K562 (cell line): ENCODE results near the gene RAB25. TPM values are rescaled to one million over a fixed set of nuclear protein-coding genes. Genes with fewer than 3 reads are reported as not detected.

Experiments used
- CBFA2T2 ChIP-seq: fragments of 450-650 bp; conservative IDR thresholded peaks from 2 replicates; pipeline ENCODE4 v1.6.1; 2017; ENCODE audit warnings: mild to moderate bottlenecking
- CBFB ChIP-seq: sonication (generic); formaldehyde crosslinking; IDR thresholded peaks from 2 replicates; pipeline ENCODE4 v1.4.0; 2020; ENCODE audit warnings: mild to moderate bottlenecking, missing genetic modification reagents
- CTBP1 ChIP-seq: fragments of 450-650 bp; IDR thresholded peaks from 2 replicates; pipeline ENCODE4 v1.6.1; 2016; ENCODE audit warnings: borderline replicate concordance
- FOSL1 ChIP-seq: fragments of 200-800 bp; sonication (Bioruptor generic); conservative IDR thresholded peaks from 2 replicates; pipeline ENCODE4 v1.6.1; 2016; ENCODE audit warnings: missing genetic modification characterization, missing compliant biosample characterization
- ID3 ChIP-seq, 2 experiments: fragments of 250-450 bp in 1 of 2; fragments of 450-650 bp in 1 of 2; sonication (Bioruptor Pico) in 1 of 2; IDR thresholded peaks; 2 replicates each; pipeline versions ENCODE4 v1.6.1 to v1.8.0; 2016 to 2021; ENCODE audit warnings: mild to moderate bottlenecking in 2 of 2, moderate library complexity in 2 of 2, missing compliant biosample characterization in 1 of 2, missing genetic modification characterization in 1 of 2
- JUNB ChIP-seq: fragments of 450-650 bp; formaldehyde crosslinking; conservative IDR thresholded peaks from 2 replicates; pipeline ENCODE4 v1.4.0; 2020; ENCODE audit warnings: mild to moderate bottlenecking
- MXI1 ChIP-seq: IDR thresholded peaks from 2 replicates; pipeline ENCODE4 v1.6.1; 2011; ENCODE audit warnings: low read depth, mild to moderate bottlenecking, improper control_type of control experiment, low read length
- PML ChIP-seq: IDR thresholded peaks from 2 replicates; pipeline ENCODE4 v1.6.1; 2012; ENCODE audit warnings: low read length, inconsistent platforms
- RBBP5 ChIP-seq: fragments of 200-600 bp; sonication (generic); IDR thresholded peaks from 2 replicates; pipeline ENCODE4 v1.6.1; 2012; ENCODE audit warnings: borderline replicate concordance, mild to moderate bottlenecking, low read length, control low read depth, inconsistent platforms; ENCODE audit not compliant: insufficient read depth, poor library complexity, severe bottlenecking
- RBFOX2 ChIP-seq: fragments of 200-400 bp; formaldehyde crosslinking; IDR thresholded peaks from 2 replicates; pipeline ENCODE4 v1.6.1; 2017; ENCODE audit warnings: low read depth, mild to moderate bottlenecking, low read length, moderate library complexity
- SUPT5H ChIP-seq: fragments of 450-650 bp; IDR thresholded peaks from 2 replicates; pipeline ENCODE4 v1.6.1; 2016
- TAF7 ChIP-seq: fragments of 450-650 bp; IDR thresholded peaks from 2 replicates; pipeline ENCODE4 v1.6.1; 2016; ENCODE audit warnings: missing genetic modification characterization, missing compliant biosample characterization
- TCF15 ChIP-seq: fragments of 250-450 bp; sonication (Bioruptor Pico); IDR thresholded peaks from 2 replicates; pipeline ENCODE4 v1.8.0; 2022; ENCODE audit warnings: moderate library complexity, mild to moderate bottlenecking, inconsistent platforms
- ZNF133 ChIP-seq: fragments of 250-450 bp; sonication (Bioruptor Pico); IDR thresholded peaks from 2 replicates; pipeline ENCODE4 v1.4.0; 2020; ENCODE audit warnings: mild to moderate bottlenecking
- ZNF512 ChIP-seq: IDR thresholded peaks from 2 replicates; pipeline ENCODE4 v1.6.1; 2016; ENCODE audit warnings: missing genetic modification characterization, missing compliant biosample characterization
- ZNF551 ChIP-seq: fragments of 250-450 bp; sonication (Bioruptor Pico); IDR thresholded peaks from 2 replicates; pipeline ENCODE4 v1.5.0; 2021; ENCODE audit warnings: mild to moderate bottlenecking, moderate library complexity
- ZNF707 ChIP-seq: fragments of 250-450 bp; sonication (Bioruptor Pico); conservative IDR thresholded peaks from 2 replicates; pipeline ENCODE4 v1.8.0; 2022; ENCODE audit warnings: inconsistent platforms, mild to moderate bottlenecking, moderate library complexity
- ZSCAN32 ChIP-seq: fragments of 450-650 bp; formaldehyde crosslinking; IDR thresholded peaks from 2 replicates; pipeline ENCODE4 v1.4.0; 2020; ENCODE audit warnings: mild to moderate bottlenecking, moderate library complexity
- polyA plus RNA-seq, 8 experiments: library from polyadenylated mRNA; depleted of rRNA in 4 of 8; stranded (reverse) in 5 of 8; unstranded in 3 of 8; fragments of >200 nt; fragmentation: Nextera tagmentation in 2 of 8; fragmentation: Illumina TruSeq in 1 of 8; extraction: Ambion mirVana in 2 of 8; extraction: Trizol in 1 of 8; gene quantifications; 2 replicates each; pipeline versions ENCODE4 v1.2.1 to v1.2.3, GENCODE V29; 2011 to 2014; ENCODE audit warnings: inconsistent platforms in 1 of 8, missing spikeins in 1 of 8
- total RNA-seq, 7 experiments: library from RNA; depleted of rRNA in 6 of 7; stranded (reverse); fragments of >200 nt in 6 of 7; fragmentation: Illumina TruSeq in 2 of 7; extraction: Trizol in 2 of 7; gene quantifications; 2 replicates each; pipeline versions ENCODE4 v1.2.1 to v1.2.3, GENCODE V29; 2011 to 2021; ENCODE audit warnings: low replicate concordance in 1 of 7
- TF ChIP-seq, protein P1 (sequence below): fragments of 450-650 bp; IDR thresholded peaks from 2 replicates; pipeline ENCODE4 v1.6.1; 2016; ENCODE audit warnings: missing biosample characterization, missing genetic modification characterization
- TF ChIP-seq, protein P2 (sequence below): fragments of 450-650 bp; IDR thresholded peaks from 2 replicates; pipeline ENCODE4 v1.7.0; 2016; ENCODE audit warnings: borderline replicate concordance
- TF ChIP-seq, protein P3 (sequence below): sonication (generic); formaldehyde crosslinking; IDR thresholded peaks from 2 replicates; pipeline ENCODE4 v1.8.0; 2022; ENCODE audit warnings: mild to moderate bottlenecking, missing genetic modification reagents

The RAB25 gene
- total and polyA plus RNA-seq, 9 of the 15 experiments (the other 6 are each of a cell fraction or from before 2014, with no cell fraction given) = 0.10 to 0.27 (median 0.13) TPM; not detected in 6

GRCh38 chr1:156052862-156053767 is 7.8 kb upstream of the RAB25 start (continued):
- TF ChIP-seq PML (no peak), FOSL1 (tag) (no peak), CBFB (no peak), RBFOX2 (peak; percentile 64), TAF7 (tag) (no peak), RBBP5 (peak; percentile 45), TCF15 (CRISPR knock-in tag) (no peak), ZNF551 (CRISPR knock-in tag) (no peak), JUNB (CRISPR knock-in tag) (no peak), ZNF512 (tag) (no peak), CTBP1 (no peak; the same call in 1 of the 2 replicates), ZSCAN32 (CRISPR knock-in tag) (no peak), ZNF133 (CRISPR knock-in tag) (no peak), ZNF707 (CRISPR knock-in tag) (no peak), CBFA2T2 (no peak), MXI1 (no peak; the same call in 1 of the 2 replicates), SUPT5H (peak; percentile 35), ID3 (CRISPR knock-in tag; IDR thresholded peaks at IDR 0.05) (no peak), ID3 (tag; IDR thresholded peaks at IDR 0.05) (no peak)
- TF ChIP-seq, protein P1, sequence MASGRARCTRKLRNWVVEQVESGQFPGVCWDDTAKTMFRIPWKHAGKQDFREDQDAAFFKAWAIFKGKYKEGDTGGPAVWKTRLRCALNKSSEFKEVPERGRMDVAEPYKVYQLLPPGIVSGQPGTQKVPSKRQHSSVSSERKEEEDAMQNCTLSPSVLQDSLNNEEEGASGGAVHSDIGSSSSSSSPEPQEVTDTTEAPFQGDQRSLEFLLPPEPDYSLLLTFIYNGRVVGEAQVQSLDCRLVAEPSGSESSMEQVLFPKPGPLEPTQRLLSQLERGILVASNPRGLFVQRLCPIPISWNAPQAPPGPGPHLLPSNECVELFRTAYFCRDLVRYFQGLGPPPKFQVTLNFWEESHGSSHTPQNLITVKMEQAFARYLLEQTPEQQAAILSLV (tag) = no peak
- TF ChIP-seq, protein P2, sequence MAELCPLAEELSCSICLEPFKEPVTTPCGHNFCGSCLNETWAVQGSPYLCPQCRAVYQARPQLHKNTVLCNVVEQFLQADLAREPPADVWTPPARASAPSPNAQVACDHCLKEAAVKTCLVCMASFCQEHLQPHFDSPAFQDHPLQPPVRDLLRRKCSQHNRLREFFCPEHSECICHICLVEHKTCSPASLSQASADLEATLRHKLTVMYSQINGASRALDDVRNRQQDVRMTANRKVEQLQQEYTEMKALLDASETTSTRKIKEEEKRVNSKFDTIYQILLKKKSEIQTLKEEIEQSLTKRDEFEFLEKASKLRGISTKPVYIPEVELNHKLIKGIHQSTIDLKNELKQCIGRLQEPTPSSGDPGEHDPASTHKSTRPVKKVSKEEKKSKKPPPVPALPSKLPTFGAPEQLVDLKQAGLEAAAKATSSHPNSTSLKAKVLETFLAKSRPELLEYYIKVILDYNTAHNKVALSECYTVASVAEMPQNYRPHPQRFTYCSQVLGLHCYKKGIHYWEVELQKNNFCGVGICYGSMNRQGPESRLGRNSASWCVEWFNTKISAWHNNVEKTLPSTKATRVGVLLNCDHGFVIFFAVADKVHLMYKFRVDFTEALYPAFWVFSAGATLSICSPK = no peak
- TF ChIP-seq, protein P3, sequence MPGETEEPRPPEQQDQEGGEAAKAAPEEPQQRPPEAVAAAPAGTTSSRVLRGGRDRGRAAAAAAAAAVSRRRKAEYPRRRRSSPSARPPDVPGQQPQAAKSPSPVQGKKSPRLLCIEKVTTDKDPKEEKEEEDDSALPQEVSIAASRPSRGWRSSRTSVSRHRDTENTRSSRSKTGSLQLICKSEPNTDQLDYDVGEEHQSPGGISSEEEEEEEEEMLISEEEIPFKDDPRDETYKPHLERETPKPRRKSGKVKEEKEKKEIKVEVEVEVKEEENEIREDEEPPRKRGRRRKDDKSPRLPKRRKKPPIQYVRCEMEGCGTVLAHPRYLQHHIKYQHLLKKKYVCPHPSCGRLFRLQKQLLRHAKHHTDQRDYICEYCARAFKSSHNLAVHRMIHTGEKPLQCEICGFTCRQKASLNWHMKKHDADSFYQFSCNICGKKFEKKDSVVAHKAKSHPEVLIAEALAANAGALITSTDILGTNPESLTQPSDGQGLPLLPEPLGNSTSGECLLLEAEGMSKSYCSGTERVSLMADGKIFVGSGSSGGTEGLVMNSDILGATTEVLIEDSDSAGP (CRISPR knock-in tag) = no peak
